ENCODE results near the gene OR2AP1. TPM values are rescaled to one million over a fixed set of nuclear protein-coding genes. Genes with fewer than 3 reads are reported as not detected.

OR2AP1 gene
- total RNA-seq, 4 donors from 2014 or later: not detected

DNA sequence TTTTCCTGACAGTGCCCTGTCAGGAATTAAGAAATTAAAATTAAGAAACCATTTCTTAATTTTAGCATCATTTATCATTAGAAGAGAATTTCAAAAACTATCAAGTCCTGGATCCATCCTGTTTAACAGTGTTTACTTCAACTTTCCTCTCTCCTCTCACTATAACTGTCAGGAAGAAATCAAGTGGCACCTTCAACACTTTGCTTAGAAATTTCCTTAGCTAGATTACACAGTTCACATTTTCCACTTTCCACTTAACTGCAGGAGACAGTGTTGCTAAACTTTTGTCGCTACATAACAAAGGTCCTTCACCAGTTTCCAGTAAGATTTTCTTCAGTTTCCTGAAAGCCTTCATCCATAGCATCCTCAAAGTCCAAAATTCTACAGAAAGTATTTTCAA is 42.5 kb downstream of the OR2AP1 start:
- 95% methylated on average over 1 of the region's 1 CpG for WGBS, 2 donors
- intact Hi-C loops (cut with DNase I; ENCODE audit: low total_unique reads): loop anchor here (5.0 kb wide), 1 partner anchor 422 kb away; no protein-coding TSS in a partner anchor
- TF ChIP-seq, protein P1, sequence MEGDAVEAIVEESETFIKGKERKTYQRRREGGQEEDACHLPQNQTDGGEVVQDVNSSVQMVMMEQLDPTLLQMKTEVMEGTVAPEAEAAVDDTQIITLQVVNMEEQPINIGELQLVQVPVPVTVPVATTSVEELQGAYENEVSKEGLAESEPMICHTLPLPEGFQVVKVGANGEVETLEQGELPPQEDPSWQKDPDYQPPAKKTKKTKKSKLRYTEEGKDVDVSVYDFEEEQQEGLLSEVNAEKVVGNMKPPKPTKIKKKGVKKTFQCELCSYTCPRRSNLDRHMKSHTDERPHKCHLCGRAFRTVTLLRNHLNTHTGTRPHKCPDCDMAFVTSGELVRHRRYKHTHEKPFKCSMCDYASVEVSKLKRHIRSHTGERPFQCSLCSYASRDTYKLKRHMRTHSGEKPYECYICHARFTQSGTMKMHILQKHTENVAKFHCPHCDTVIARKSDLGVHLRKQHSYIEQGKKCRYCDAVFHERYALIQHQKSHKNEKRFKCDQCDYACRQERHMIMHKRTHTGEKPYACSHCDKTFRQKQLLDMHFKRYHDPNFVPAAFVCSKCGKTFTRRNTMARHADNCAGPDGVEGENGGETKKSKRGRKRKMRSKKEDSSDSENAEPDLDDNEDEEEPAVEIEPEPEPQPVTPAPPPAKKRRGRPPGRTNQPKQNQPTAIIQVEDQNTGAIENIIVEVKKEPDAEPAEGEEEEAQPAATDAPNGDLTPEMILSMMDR (IDR thresholded peaks at IDR 0.05): no peak
- no peak for TF ChIP-seq POLR2A (IDR thresholded peaks at IDR 0.05)
- no peak overlapping the region for H3K4me3 ChIP-seq (ENCODE audit: low read depth, poor library complexity, severe bottlenecking)
- no peak for DNase-seq (ENCODE audit: low spot score in 2 of 2)

GRCh38 chr12:55619354-55620138 is 47.3 kb downstream of the OR2AP1 start:
- DNase-seq (ENCODE audit: low spot score in 2 of 2): peak in 1 of 2 donors; percentile 53
- 6 to 8% methylated on average over 6 of the region's 6 CpGs for WGBS, 2 donors
- H3K4me3 ChIP-seq (ENCODE audit: low read depth, poor library complexity, severe bottlenecking): no peak overlapping the region
- TF ChIP-seq POLR2A (IDR thresholded peaks at IDR 0.05): no peak
- TF ChIP-seq, protein P1 (IDR thresholded peaks at IDR 0.05): no peak
- intact Hi-C loops (cut with DNase I; ENCODE audit: low total_unique reads): loop anchor here (5.0 kb wide), 1 partner anchor 427 kb away; no protein-coding TSS in a partner anchor

DNA sequence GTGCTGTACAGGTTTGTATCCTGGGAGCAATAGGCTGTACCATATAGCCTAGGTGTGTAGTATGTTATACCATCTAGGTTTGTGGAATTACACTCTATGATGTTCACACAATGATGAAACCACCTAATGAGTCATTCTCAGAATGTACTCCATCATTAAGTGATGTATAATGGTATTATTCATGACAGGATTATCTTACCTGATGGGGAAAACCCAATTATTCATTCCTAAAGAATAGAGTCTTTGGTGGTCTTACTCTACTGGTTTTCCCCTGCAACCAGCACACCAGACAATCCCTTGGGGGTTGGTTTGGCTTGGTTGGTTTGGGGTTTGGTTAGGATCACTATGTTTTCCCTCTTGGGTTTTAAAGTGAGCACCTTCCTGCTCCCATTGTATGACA is 51.8 kb downstream of the OR2AP1 start:
- no peak overlapping the region for H3K4me3 ChIP-seq (ENCODE audit: low read depth, poor library complexity, severe bottlenecking)
- no peak for DNase-seq (ENCODE audit: low spot score in 2 of 2)
- intact Hi-C loops (cut with DNase I; ENCODE audit: low total_unique reads): no loop called here
- no peak for TF ChIP-seq POLR2A (IDR thresholded peaks at IDR 0.05)
- TF ChIP-seq, protein P1 (IDR thresholded peaks at IDR 0.05): no peak

Other genes with a start within 250 kb of the OR2AP1 start
- gene OR6C3, start 241.7 kb upstream of the OR2AP1 start, total RNA-seq: not detected
- not detected for gene OR6C75, start 209.5 kb upstream of the OR2AP1 start, total RNA-seq
- not detected for gene OR6C65, start 171.9 kb upstream of the OR2AP1 start, total RNA-seq
- not detected for gene OR6C76, start 146.2 kb upstream of the OR2AP1 start, total RNA-seq
- not detected for gene OR6C2, start 128.4 kb upstream of the OR2AP1 start, total RNA-seq
- gene OR6C70, start 102.3 kb upstream of the OR2AP1 start, total RNA-seq: not detected
- gene OR6C68, start 80.1 kb upstream of the OR2AP1 start, total RNA-seq: not detected
- gene OR6C4, start 22.9 kb upstream of the OR2AP1 start, total RNA-seq: not detected
- not detected for gene OR10P1, start 64.4 kb downstream of the OR2AP1 start, total RNA-seq
- 10 to 100 TPM; 11.0 to 20.9 (median 12.8) TPM for gene ITGA7, start 135.4 kb downstream of the OR2AP1 start, total RNA-seq
- 100 to 1,000 TPM; 114 to 167 (median 138) TPM for gene BLOC1S1, start 143.6 kb downstream of the OR2AP1 start, total RNA-seq
- gene RDH5, start 147.9 kb downstream of the OR2AP1 start, total RNA-seq: 1 to 10 TPM; 2.5 to 8.9 (median 4.3) TPM
- gene CD63, start 156.5 kb downstream of the OR2AP1 start, total RNA-seq: 100 to 1,000 TPM; 151 to 408 (median 196) TPM
- gene GDF11, start 170.7 kb downstream of the OR2AP1 start, total RNA-seq: 1 to 10 TPM in 1 of 4 donors, under 1 TPM in 3; 0.23 to 2.7 (median 0.57) TPM
- 10 to 100 TPM; 36.8 to 62.1 (median 59.6) TPM for gene SARNP, start 245.3 kb downstream of the OR2AP1 start, total RNA-seq
- 10 to 100 TPM; 10.7 to 21.5 (median 17.8) TPM for gene ORMDL2, start 245.6 kb downstream of the OR2AP1 start, total RNA-seq